Measurements from ENCODE around the gene STARD8.

- TF ChIP-seq CTCF (IDR thresholded peaks at IDR 0.05) (no peak), ZFX (IDR thresholded peaks at IDR 0.05; ENCODE audit: borderline replicate concordance) (no peak)
Measured at GRCh38 chrX:68757331-68757730, 109.9 kb downstream of the STARD8 start.
